Tibial artery (tissue), 4 donors: ENCODE measurements around the gene MED14.

Experiments
- DNase-seq, 2 donors: peaks; one replicate each; pipeline ENCODE4 v3.0.0-alpha.2; 2019
- H3K27ac ChIP-seq, 2 donors: fragments of 200-600 bp; sonication (generic) in 1 of 2; 1 replicate in 1 of 2; 2 replicates in 1 of 2; pipeline ENCODE4 v1.5.1; 2018 to 2019; ENCODE audit warnings: mild to moderate bottlenecking in 1 of 2
- H3K27me3 ChIP-seq, 2 donors: fragments of 200-600 bp; sonication (generic) in 1 of 2; one replicate each; pipeline versions ENCODE4 v1.5.1 to v1.6.0; 2016 to 2019
- H3K36me3 ChIP-seq, 3 donors: fragments of 200-600 bp; sonication (generic) in 2 of 3; one replicate each; pipeline ENCODE4 v1.5.1; 2016 to 2019; ENCODE audit warnings: mild to moderate bottlenecking in 2 of 3
- H3K4me1 ChIP-seq, 4 donors: fragments of 200-600 bp; sonication (generic) in 2 of 4; 1 replicate in 3 of 4; 2 replicates in 1 of 4; pipeline ENCODE4 v1.5.1; 2016 to 2019
- H3K4me3 ChIP-seq, 2 donors: fragments of 200-600 bp; sonication (generic) in 1 of 2; 1 replicate in 1 of 2; 2 replicates in 1 of 2; pipeline ENCODE4 v1.5.1; 2018 to 2019; ENCODE audit warnings: mild to moderate bottlenecking in 2 of 2
- H3K9me3 ChIP-seq, 3 donors: fragments of 200-600 bp; sonication (generic) in 1 of 3; one replicate each; pipeline ENCODE4 v1.5.1; 2016 to 2019
- intact Hi-C: fragments of 100-400 bp; cut with DNase I; formaldehyde crosslinking; loops from one replicate; pipeline ENCODE4 v1.15.0; 2023; ENCODE audit warnings: low total_unique reads
- TF ChIP-seq, protein P1 (sequence below), 2 experiments: fragments of 200-600 bp in 1 of 2; fragments of 450-650 bp in 1 of 2; IDR thresholded peaks; one replicate each; pipeline ENCODE4 v1.5.1; 2017 to 2019; ENCODE audit warnings: antibody characterized with exemption in 2 of 2, mild to moderate bottlenecking in 1 of 2, moderate library complexity in 1 of 2

MED14 gene

DNA sequence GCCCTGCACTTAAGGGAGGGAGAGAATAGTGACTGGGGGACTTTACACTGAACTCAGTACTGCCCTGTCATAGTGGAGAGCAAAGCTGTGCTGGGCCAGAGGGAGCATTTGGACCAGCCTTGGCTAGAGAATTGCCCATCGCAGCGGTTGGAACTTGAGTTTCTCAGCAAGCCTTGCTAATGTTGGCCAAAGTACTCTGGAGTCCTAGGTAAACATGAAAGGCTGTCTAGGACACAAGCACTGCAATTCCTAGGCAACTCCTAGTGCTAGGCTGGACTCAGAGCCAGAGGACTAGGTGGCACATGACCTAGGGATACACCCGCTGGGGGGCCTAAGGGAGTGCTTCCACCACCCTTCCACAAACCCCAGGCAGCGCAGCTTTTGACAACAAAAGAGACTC lies 15.0 kb downstream of the MED14 start:
- H3K27me3 ChIP-seq, result no peaks in the 10 kb centered on the region
- H3K27ac ChIP-seq, result no peak overlapping the region
- no peak for DNase-seq
- no peaks in the 10 kb centered on the region for H3K9me3 ChIP-seq
- peaks cover 0 to 17% (median 16%) of the 10 kb centered on the region in 3 donors for H3K36me3 ChIP-seq
- TF ChIP-seq, protein P1, sequence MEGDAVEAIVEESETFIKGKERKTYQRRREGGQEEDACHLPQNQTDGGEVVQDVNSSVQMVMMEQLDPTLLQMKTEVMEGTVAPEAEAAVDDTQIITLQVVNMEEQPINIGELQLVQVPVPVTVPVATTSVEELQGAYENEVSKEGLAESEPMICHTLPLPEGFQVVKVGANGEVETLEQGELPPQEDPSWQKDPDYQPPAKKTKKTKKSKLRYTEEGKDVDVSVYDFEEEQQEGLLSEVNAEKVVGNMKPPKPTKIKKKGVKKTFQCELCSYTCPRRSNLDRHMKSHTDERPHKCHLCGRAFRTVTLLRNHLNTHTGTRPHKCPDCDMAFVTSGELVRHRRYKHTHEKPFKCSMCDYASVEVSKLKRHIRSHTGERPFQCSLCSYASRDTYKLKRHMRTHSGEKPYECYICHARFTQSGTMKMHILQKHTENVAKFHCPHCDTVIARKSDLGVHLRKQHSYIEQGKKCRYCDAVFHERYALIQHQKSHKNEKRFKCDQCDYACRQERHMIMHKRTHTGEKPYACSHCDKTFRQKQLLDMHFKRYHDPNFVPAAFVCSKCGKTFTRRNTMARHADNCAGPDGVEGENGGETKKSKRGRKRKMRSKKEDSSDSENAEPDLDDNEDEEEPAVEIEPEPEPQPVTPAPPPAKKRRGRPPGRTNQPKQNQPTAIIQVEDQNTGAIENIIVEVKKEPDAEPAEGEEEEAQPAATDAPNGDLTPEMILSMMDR (IDR thresholded peaks at IDR 0.05), result no peak
- peaks cover 0 to 5% (median 0%) of the 10 kb centered on the region in 4 donors for H3K4me1 ChIP-seq
- intact Hi-C loops, result no loop called here
- no peak overlapping the region for H3K4me3 ChIP-seq

DNA sequence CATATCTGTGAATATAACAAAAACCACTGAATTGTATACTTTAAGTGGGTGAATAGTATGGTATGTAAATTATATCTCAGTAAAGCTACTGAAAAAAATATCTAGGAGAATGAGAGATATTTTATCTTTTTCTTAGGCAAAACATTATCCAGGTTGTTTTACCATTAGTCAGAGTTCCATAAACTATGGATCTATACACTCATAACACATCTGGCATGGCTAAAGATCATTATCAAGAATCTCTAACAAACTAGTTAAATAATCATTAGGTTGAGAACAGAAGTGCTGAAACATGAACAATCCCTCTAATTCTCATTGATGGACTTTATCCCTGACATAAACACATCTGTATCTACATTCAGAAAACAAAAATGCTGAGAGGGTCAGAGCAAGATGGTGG lies 15.6 kb downstream of the MED14 start:
- Histone ChIP-seq H3K9me3 (no peaks in the 10 kb centered on the region), H3K36me3 (peaks cover 0 to 17% (median 16%) of the 10 kb centered on the region in 3 donors), H3K4me3 (no peak overlapping the region), H3K4me1 (peaks cover 0 to 5% (median 0%) of the 10 kb centered on the region in 4 donors), H3K27me3 (no peaks in the 10 kb centered on the region), H3K27ac (no peak overlapping the region)
- intact Hi-C loops, result no loop called here
- no peak for DNase-seq
- TF ChIP-seq, protein P1 (IDR thresholded peaks at IDR 0.05), result no peak

DNA sequence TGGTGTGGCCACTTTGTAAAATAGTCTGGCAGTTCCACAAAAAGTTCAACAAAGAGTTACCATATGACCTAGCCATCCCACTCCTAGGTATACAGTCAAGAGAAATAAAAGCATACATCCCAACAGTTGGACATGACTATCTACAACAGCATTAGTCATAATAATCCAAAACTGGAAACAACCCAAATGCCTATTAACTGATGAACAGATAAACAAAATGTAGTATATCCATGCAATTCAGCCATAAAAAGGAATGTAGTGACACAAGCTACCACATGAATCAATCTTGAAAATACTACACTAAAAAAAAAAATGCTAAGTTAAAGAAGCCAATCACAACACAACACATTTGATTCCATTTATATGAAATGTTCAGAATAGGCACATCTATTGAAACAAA lies 16.1 kb downstream of the MED14 start:
- Histone ChIP-seq H3K4me1 (peaks cover 0 to 5% (median 0%) of the 10 kb centered on the region in 4 donors), H3K4me3 (no peak overlapping the region), H3K27ac (no peak overlapping the region), H3K36me3 (peaks cover 0 to 17% (median 16%) of the 10 kb centered on the region in 3 donors), H3K9me3 (no peaks in the 10 kb centered on the region), H3K27me3 (no peaks in the 10 kb centered on the region)
- intact Hi-C loops, result no loop called here
- DNase-seq, result no peak
- TF ChIP-seq, protein P1 (IDR thresholded peaks at IDR 0.05), result no peak

DNA sequence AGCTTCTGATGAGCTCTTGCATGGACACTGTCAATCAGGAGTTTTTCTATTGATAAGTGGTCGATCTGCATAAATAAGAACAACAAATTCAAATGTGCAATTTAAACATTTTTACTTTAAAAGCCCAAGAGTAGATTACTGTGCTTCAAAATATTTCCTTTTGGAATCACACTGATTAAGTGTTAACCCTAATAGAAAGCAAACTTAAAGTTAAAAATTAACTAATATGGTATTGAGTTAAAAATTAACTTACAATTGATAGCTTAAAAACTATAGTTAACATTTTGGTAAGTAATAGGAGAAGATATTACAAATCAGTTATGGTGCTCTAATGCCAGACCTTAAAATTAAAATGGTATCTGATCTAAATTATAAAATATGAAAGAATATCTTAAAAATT lies 25.9 kb downstream of the MED14 start:
- Histone ChIP-seq H3K4me1 (no peaks in the 10 kb centered on the region), H3K36me3 (peaks cover 9 to 37% (median 12%) of the 10 kb centered on the region in 3 donors), H3K4me3 (no peak overlapping the region), H3K27me3 (no peaks in the 10 kb centered on the region), H3K9me3 (no peaks in the 10 kb centered on the region), H3K27ac (no peak overlapping the region)
- no peak for DNase-seq
- TF ChIP-seq, protein P1 (IDR thresholded peaks at IDR 0.05), result no peak
- intact Hi-C loops, result no loop called here

DNA sequence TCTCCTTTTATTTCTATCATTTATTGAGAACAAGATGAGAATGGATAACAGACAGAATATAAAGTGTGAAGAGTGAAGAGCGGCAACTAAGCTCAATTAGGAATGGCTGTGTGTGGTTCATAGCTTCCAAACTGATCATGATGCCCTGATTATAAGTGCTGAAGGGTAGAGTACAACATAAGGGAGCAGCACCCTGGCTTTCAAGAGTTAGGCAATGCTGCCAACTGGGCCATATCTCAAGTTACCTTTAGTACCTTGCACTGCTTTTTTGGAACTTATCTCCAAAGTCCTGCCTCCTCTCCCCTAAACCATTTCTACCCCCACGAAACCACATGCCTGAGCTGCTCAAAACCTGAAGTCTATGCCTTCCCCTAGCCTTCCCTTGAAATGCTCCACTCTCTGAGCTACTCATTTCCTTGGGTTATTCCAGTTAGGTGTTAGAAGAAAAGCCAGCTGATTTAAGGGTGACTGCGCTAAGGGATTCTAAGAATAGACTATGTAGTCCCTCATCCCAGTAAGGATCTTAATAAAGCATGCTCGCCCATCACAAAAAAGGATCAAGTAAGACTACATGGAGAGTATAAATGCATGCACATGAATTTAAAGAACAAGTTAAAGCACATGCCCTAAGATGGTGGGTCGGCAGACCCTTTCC lies 29.6 kb downstream of the MED14 start:
- intact Hi-C loops, result no loop called here
- peaks cover 3 to 24% (median 4%) of the 10 kb centered on the region in 3 donors for H3K36me3 ChIP-seq

More for the DNA sequence above, 29.6 kb downstream of the MED14 start:
- TF ChIP-seq, protein P1 (IDR thresholded peaks at IDR 0.05), result no peak
- H3K27ac ChIP-seq, result no peak overlapping the region
- H3K9me3 ChIP-seq, result no peaks in the 10 kb centered on the region
- H3K27me3 ChIP-seq, result no peaks in the 10 kb centered on the region
- no peaks in the 10 kb centered on the region for H3K4me1 ChIP-seq
- no peak overlapping the region for H3K4me3 ChIP-seq
- DNase-seq, result no peak
